ENCODE results near the gene RBM33. TPM values are rescaled to one million over a fixed set of nuclear protein-coding genes. Genes with fewer than 3 reads are reported as not detected.

Gene RBM33
- total and polyA plus RNA-seq, 2 of the 13 experiments (the other 11 are each of a cell fraction or from before 2014, with no cell fraction given): 12.4 to 28.9 TPM

DNA sequence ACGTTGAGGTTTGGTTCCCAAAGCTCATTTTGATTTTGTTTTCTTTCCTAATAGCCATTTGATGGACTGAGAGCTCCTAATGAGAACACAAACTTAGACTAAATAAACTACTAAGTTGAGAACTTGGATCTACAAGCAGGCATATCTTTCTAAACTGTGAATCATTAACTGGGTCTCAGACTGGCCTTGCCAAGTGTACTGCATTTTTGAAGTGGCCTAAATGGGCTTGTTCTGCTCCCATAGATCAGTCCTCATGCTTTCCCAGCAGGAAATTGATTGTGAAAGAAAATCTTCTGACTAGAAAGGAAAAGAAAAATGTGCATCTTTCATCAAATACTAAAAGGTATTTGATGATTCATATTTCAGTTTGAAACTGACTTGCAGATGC, 46.7 kb upstream of the RBM33 start (continued):
- TF ChIP-seq, protein P1, sequence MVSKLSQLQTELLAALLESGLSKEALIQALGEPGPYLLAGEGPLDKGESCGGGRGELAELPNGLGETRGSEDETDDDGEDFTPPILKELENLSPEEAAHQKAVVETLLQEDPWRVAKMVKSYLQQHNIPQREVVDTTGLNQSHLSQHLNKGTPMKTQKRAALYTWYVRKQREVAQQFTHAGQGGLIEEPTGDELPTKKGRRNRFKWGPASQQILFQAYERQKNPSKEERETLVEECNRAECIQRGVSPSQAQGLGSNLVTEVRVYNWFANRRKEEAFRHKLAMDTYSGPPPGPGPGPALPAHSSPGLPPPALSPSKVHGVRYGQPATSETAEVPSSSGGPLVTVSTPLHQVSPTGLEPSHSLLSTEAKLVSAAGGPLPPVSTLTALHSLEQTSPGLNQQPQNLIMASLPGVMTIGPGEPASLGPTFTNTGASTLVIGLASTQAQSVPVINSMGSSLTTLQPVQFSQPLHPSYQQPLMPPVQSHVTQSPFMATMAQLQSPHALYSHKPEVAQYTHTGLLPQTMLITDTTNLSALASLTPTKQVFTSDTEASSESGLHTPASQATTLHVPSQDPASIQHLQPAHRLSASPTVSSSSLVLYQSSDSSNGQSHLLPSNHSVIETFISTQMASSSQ (IDR thresholded peaks at IDR 0.05; ENCODE audit: low read depth): peak; percentile 86
- TF ChIP-seq, protein P1 (CRISPR knock-in tag; IDR thresholded peaks at IDR 0.05; ENCODE audit: borderline replicate concordance): peak; percentile 87
- TF ChIP-seq MYNN (CRISPR knock-in tag; IDR thresholded peaks at IDR 0.05; ENCODE audit: low read depth): no peak
- no peak for TF ChIP-seq SNAI1 (CRISPR knock-in tag; IDR thresholded peaks at IDR 0.05; ENCODE audit: borderline replicate concordance)
- TF ChIP-seq SYNCRIP (IDR thresholded peaks at IDR 0.05; ENCODE audit: insufficient read depth, low read depth, low read length): no peak
- TF ChIP-seq, protein P2, sequence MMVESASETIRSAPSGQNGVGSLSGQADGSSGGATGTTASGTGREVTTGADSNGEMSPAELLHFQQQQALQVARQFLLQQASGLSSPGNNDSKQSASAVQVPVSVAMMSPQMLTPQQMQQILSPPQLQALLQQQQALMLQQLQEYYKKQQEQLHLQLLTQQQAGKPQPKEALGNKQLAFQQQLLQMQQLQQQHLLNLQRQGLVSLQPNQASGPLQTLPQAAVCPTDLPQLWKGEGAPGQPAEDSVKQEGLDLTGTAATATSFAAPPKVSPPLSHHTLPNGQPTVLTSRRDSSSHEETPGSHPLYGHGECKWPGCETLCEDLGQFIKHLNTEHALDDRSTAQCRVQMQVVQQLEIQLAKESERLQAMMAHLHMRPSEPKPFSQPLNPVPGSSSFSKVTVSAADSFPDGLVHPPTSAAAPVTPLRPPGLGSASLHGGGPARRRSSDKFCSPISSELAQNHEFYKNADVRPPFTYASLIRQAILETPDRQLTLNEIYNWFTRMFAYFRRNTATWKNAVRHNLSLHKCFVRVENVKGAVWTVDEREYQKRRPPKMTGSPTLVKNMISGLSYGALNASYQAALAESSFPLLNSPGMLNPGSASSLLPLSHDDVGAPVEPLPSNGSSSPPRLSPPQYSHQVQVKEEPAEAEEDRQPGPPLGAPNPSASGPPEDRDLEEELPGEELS (CRISPR knock-in tag; IDR thresholded peaks at IDR 0.05): peak; percentile 39; the same call in 1 of the 2 replicates
- TF ChIP-seq ZNF20 (CRISPR knock-in tag; IDR thresholded peaks at IDR 0.05): no peak
- peak; percentile 27; the same call in 1 of the 2 replicates for TF ChIP-seq ZNF629 (CRISPR knock-in tag; conservative IDR thresholded peaks at IDR 0.05)
- TF ChIP-seq, protein P3, sequence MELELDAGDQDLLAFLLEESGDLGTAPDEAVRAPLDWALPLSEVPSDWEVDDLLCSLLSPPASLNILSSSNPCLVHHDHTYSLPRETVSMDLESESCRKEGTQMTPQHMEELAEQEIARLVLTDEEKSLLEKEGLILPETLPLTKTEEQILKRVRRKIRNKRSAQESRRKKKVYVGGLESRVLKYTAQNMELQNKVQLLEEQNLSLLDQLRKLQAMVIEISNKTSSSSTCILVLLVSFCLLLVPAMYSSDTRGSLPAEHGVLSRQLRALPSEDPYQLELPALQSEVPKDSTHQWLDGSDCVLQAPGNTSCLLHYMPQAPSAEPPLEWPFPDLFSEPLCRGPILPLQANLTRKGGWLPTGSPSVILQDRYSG (CRISPR knock-in tag; IDR thresholded peaks at IDR 0.05): no peak
- no peak for TF ChIP-seq FOXP1 (IDR thresholded peaks at IDR 0.05)
- TF ChIP-seq FOXP1 (CRISPR knock-in tag; IDR thresholded peaks at IDR 0.05): no peak; the same call in 1 of the 2 replicates
- TF ChIP-seq, protein P4, sequence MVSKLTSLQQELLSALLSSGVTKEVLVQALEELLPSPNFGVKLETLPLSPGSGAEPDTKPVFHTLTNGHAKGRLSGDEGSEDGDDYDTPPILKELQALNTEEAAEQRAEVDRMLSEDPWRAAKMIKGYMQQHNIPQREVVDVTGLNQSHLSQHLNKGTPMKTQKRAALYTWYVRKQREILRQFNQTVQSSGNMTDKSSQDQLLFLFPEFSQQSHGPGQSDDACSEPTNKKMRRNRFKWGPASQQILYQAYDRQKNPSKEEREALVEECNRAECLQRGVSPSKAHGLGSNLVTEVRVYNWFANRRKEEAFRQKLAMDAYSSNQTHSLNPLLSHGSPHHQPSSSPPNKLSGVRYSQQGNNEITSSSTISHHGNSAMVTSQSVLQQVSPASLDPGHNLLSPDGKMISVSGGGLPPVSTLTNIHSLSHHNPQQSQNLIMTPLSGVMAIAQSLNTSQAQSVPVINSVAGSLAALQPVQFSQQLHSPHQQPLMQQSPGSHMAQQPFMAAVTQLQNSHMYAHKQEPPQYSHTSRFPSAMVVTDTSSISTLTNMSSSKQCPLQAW (CRISPR knock-in tag; IDR thresholded peaks at IDR 0.05): peak; percentile 68; the same call in 1 of the 2 replicates
- TF ChIP-seq RBFOX2 (IDR thresholded peaks at IDR 0.05; ENCODE audit: low read depth, low read length): no peak
